ENCODE data around the gene RHOG.

RHOG gene

GRCh38 chr11:3857628-3858027, 16.9 kb upstream of the RHOG start:
- no peak for DNase-seq

- DNase-seq, result no peak
Observed at GRCh38 chr11:3856856-3857553, 16.2 kb upstream of the RHOG start.

GRCh38 chr11:3855808-3856491, 15.2 kb upstream of the RHOG start:
- DNase-seq, result no peak

DNA sequence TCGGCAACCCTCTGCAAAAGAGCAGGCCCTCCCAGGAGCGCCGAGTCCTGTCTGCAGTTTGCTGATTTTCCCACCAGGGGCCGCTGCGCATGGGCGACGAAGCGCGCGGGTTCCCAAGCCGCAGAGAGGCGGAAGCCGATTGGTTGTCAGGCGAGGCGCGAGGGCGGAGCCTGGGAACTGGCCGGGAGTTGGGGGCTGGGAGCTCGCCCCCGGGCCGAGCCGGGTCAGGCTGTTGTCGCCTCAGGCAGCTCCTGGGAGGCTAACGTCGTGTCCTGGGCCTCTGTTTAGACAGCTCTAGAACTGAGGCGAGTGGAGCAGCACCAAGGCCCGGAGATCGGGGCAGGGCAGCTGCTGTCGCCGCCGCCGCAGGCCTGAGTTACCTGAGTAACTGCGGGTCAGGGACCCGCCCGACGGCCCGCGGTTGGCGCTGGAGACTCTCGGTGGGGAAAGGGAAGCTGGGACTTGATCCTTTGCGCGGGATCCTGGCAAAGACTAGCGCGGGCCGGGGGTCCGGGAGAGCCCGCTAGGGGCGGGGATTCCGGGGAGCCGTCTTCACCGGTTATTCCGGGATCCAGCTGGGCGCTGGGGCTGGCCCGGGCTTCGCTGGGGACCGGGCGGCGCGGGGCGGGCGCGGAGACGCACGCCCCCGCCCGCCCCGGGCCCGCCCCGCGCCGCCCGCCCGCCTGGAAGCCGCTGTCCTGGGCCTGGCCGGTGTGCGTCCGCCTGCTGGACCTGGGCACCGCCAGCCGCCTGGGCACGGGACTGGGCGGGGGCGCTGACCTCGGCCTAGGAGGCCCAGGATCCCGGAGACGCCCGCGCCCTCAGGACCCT, 14.4 kb upstream of the RHOG start, which contains the start of gene STIM1:
Gene STIM1 (plus strand): TSS at position 688 of the 831 bp plus-strand sequence. CDS start 607 bp downstream, outside the sequence.
- DNase-seq, result peak; percentile 91

GRCh38 chr11:3854660-3854976, 13.9 kb upstream of the RHOG start:
- DNase-seq, result no peak

DNA sequence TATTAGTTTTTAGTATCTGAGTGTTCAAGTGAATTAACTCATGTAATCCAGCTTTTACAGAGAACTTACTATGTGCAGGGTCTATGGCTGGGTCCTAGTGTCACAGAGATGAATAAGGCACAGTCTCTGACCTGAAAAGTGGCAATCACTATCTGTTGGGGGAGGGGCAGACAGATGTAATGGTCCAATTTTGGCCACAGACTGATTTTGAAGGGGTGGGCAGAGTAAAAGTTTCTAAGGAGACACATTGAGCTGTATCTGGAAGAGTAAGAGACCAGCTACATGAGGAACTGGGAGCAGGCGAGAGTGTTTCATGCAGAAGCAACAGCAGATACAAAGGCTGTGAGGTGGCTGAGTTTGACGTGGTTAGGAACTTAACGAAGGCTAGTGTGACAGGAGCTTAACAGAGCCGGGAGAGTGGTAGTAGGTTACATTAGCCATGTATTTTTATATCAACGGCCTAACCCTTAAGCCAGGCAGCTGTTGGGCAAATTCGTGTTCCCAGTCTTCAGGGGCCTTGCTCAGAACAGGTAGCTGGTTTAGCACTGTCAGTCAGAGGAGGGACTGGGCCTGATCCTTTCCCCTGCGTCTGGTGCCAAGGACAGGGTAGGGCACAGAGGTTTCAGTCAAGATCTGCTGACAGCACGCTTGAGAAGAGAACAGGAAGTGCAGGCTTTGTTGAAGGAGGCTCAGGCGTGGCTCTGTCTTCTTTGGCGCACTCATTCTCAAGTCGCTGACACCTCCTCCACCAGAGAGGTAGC, 13.3 kb upstream of the RHOG start:
- DNase-seq, result no peak

- DNase-seq, result no peak
Observed at GRCh38 chr11:3853545-3853842, 12.7 kb upstream of the RHOG start.

DNA sequence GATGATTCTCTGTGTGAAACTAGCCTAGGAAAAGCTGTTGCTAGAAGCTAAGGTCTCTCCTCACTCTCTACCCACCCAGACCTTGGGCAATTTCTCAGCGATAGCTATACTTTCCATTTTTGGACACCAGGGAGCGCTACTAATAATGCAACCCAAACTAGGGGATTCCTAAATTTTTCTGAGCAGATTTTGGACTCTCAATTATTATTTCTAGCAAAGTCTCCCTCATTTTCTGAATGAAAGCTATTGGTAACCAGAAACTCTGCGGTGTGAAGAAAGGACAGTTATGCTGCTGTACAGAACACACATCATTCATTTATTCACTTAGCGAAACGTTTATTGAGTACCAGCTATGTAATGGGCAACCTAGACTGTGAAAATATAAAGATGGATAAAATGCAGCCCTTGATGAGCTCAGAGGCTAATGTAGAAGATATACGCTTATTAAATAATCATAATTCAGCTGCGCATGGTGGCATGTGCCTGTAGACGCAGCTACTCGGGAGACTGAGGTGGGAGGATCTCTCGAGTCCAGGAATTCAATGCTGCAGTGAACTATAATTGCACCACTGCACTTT, 8.6 kb upstream of the RHOG start:
- DNase-seq, result no peak

DNA sequence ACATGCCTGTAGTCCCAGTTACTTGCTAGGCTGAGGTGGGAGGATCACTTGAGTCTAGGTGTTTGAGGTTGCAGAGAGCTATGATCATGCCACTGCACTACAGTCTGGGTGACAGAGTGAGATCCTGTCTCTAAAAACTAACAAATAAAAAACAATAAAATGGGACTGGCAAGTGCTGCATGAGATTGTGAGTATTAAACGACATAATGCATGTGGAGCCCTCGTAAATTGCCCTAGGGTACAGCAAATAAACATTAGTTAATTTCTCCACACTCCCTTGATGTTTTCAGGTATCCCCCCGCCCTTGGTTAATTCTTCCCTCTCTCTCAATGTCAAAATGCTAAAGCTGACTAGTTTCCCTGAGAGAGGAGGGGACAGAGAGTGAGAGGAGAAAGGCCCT, 4.9 kb upstream of the RHOG start:
- DNase-seq, result no peak

GRCh38 chr11:3845246-3845645, 4.5 kb upstream of the RHOG start:
- no peak for DNase-seq

DNA sequence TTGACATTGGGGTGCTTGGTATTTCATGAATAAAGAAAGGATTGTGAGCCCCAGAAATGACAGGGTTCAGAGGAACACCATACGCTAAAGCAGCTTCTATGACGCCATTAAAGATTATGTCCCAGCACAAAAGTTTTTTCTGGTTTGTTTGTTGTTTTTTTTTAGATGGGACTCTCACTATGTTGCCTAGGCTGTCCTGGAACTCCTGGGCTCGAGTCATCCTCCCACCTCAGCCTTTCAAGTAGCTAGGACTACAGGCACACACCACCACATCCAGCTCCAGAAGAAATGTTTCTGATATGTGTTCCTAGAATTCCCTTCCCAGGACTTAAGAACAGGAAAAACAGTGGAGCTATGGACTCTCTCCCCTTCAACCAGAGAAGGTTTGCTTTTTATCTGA, 2.6 kb upstream of the RHOG start:
- no peak for DNase-seq

DNA sequence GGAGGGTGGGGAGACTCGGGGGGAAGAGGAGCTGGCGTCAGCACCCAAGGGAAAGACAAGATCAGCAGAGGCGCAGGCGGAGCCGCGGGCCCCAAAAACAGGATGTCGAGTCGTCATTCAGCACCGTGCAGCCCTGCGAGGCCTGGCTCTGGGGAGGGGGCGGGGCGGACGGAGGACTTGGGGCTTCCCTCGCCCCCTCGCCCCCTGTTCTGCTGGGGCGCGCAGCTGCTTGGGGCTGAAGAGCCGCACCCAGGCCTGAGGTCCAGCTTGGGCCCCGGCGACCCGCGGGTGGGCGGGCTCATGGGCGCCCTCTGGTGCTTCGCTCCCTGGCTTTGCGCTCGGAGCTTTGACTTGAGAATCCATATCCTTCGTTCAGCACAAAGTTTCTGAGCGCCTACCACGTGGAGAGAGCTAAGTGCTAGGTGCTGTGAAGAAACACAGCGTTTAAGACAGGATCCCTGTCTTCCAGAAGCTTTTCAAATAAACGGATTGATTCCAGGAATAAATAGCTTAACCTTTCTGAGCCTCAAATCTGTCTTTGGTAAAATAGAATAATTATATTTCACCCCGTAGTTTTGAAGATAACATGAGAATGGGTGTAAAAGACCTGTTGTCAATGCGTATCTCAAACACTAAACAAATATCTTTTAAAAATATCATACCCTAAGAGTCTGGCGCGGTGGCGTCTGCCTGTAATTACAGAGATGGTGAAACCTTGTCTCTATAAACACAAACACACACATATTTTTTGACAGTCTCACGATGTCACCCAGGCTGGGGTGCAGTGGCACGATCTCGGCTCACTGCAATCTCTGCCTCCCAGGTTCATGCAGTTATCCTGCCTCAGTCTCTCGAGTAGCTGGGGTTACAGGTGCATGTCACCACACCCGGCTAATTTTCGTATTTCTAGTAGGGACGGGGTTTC, 929 bp upstream of the RHOG start:
- peak; percentile 57 for DNase-seq

- DNase-seq, result no peak
Observed at GRCh38 chr11:3840004-3840869, 522 bp downstream of the RHOG start.

DNA sequence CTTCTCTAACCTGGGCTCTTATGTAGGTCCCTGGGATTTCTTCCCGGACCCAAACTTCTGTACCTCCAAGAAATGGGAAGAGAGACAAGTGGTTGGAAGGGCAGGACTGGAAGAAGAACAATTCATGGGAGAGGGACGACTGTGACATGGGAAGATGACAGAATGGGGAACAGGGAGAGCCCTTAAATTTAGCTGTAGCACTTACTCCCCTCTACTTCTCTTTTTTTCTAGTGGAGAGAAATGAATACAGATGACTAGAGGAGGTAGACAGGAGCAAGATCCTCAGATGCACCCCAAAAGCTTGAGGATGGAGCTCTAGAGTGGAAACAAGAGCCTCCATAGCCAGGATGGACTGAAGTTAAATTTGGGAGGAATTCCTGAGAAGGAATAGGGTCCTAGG, 2.3 kb downstream of the RHOG start:
- no peak for DNase-seq

GRCh38 chr11:3837793-3838192, 3.0 kb downstream of the RHOG start:
- no peak for DNase-seq

DNA sequence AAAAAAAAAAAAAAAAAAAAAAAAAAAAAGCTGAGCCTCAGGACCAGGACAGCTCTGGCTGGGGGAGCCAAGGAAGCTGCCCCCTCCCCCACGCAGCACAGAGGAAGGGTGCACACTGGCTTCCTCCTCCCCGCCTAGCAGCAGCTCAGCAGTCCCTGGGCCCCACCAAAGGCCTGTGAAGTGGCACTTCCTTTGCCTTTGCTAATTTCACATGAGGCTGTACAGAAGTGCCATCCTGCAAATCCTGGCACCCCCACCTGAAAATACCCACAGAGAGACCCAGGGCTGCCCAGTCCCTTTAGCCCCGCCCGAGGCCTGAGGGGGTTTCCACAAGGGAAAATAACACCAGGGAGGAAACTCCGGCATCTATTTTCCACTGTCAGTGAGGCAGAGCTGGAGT, 3.9 kb downstream of the RHOG start:
- DNase-seq, result no peak

- no peak for DNase-seq
Observed at GRCh38 chr11:3835751-3836150, 5.0 kb downstream of the RHOG start.

GRCh38 chr11:3834664-3835461, 5.9 kb downstream of the RHOG start:
- DNase-seq, result no peak

GRCh38 chr11:3834349-3834663, 6.5 kb downstream of the RHOG start:
- DNase-seq, result no peak

- DNase-seq, result no peak
Observed at GRCh38 chr11:3833449-3833848, 7.3 kb downstream of the RHOG start.
